Measurements from ENCODE around the gene TFR2. TPM values are rescaled to one million over a fixed set of nuclear protein-coding genes. Genes with fewer than 3 reads are reported as not detected.

The TFR2 gene
- total and polyA plus RNA-seq, 2 donors (not counting 3 experiments of a cell fraction or from before 2014, with no cell fraction given) = 0.37 to 0.60 TPM

GRCh38 chr7:100687751-100688300 is 46.5 kb upstream of the TFR2 start:
- Histone ChIP-seq H4K20me1 (replicated peaks; ENCODE audit: control insufficient read depth, extremely low read depth, insufficient read depth, low read length) (peaks cover 2% of the 10 kb centered on the region), H3K9me1 (replicated peaks; ENCODE audit: control insufficient read depth, extremely low read depth, insufficient read depth, low read length) (no peaks in the 10 kb centered on the region), H3K27me3 (ENCODE audit: control insufficient read depth in 2 of 2, insufficient read depth in 2 of 2, low read length in 2 of 2) (no peaks in the 10 kb centered on the region), H3K79me2 (ENCODE audit: control insufficient read depth, insufficient read depth, low read length) (peaks cover 39% of the 10 kb centered on the region), H3K4me3 (replicated peaks in 1 of 3; ENCODE audit: insufficient read depth in 1 of 3, low read depth in 1 of 3, low read length in 3 of 3) (no peak overlapping the region), H3K36me3 (ENCODE audit: control insufficient read depth in 2 of 2, extremely low read depth in 1 of 2, insufficient read depth in 2 of 2, low read length in 2 of 2) (peaks cover 3 to 53% of the 10 kb centered on the region in 2 experiments), H3K9me3 (replicated peaks; ENCODE audit: control insufficient read depth, insufficient read depth, low read length) (no peaks in the 10 kb centered on the region), H3K4me2 (ENCODE audit: insufficient read depth, low read length) (no peak overlapping the region), H2AFZ (ENCODE audit: low read depth, low read length) (no peak overlapping the region), H3K27ac (ENCODE audit: insufficient read depth, low read depth, low read length) (no peak overlapping the region), H3K9ac (replicated peaks; ENCODE audit: extremely low read depth, insufficient read depth, low read length) (no peak overlapping the region), H3K4me1 (ENCODE audit: control insufficient read depth, extremely low read depth, insufficient read depth, low read length) (peaks cover 11% of the 10 kb centered on the region)
- no TSS peak for BruUV-seq (replicated peaks)
- no peak for DNase-seq (ENCODE audit: low read depth, low spot score)
- TF ChIP-seq FOS (IDR thresholded peaks at IDR 0.05; ENCODE audit: borderline replicate concordance, insufficient read depth, low read length) (no peak), MAX (IDR thresholded peaks at IDR 0.05; ENCODE audit: insufficient read depth, insufficient read length) (no peak), POLR2AphosphoS5 (IDR thresholded peaks at IDR 0.05; ENCODE audit: insufficient read depth, low read depth, low read length) (no peak), JUN (IDR thresholded peaks at IDR 0.05; ENCODE audit: borderline replicate concordance, insufficient read depth, insufficient read length, low read depth) (no peak), POLR2A (IDR thresholded peaks at IDR 0.05; ENCODE audit: low read depth, low read length) (no peak)
- POLR2A ChIA-PET = no interaction called here
- CTCF ChIA-PET = no interaction called here
- intact Hi-C loops (cut with micrococcal nuclease) (no loop called here), dilution Hi-C loops (cut with MboI; ENCODE audit: extremely low pct_ligation_motif_present, low sequenced_read_pairs) (no loop called here)
- no peak for FAIRE-seq

- no peak for TF ChIP-seq GATA2 (IDR thresholded peaks at IDR 0.05; ENCODE audit: insufficient read depth, insufficient read length, low read depth, low read length)
- no peak for TF ChIP-seq EZH2 (IDR thresholded peaks at IDR 0.05; ENCODE audit: borderline replicate concordance, low read depth, low read length, severe bottlenecking)
- TF ChIP-seq MYC (IDR thresholded peaks at IDR 0.05; ENCODE audit: low read depth, low read length) = no peak
- no peak for TF ChIP-seq FOS (IDR thresholded peaks at IDR 0.05; ENCODE audit: borderline replicate concordance, insufficient read depth, low read length)
- TF ChIP-seq POLR2A (IDR thresholded peaks at IDR 0.05; ENCODE audit: low read depth, low read length) = no peak
- TF ChIP-seq, protein P1, sequence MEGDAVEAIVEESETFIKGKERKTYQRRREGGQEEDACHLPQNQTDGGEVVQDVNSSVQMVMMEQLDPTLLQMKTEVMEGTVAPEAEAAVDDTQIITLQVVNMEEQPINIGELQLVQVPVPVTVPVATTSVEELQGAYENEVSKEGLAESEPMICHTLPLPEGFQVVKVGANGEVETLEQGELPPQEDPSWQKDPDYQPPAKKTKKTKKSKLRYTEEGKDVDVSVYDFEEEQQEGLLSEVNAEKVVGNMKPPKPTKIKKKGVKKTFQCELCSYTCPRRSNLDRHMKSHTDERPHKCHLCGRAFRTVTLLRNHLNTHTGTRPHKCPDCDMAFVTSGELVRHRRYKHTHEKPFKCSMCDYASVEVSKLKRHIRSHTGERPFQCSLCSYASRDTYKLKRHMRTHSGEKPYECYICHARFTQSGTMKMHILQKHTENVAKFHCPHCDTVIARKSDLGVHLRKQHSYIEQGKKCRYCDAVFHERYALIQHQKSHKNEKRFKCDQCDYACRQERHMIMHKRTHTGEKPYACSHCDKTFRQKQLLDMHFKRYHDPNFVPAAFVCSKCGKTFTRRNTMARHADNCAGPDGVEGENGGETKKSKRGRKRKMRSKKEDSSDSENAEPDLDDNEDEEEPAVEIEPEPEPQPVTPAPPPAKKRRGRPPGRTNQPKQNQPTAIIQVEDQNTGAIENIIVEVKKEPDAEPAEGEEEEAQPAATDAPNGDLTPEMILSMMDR (IDR thresholded peaks at IDR 0.05; ENCODE audit: extremely low read depth in 1 of 2, insufficient read depth in 1 of 2, low read depth in 1 of 2, low read length in 2 of 2) = no peak
- TF ChIP-seq POLR2AphosphoS5 (IDR thresholded peaks at IDR 0.05; ENCODE audit: insufficient read depth, low read depth, low read length) = no peak
- TF ChIP-seq JUN (IDR thresholded peaks at IDR 0.05; ENCODE audit: borderline replicate concordance, insufficient read depth, insufficient read length, low read depth) = no peak
- TF ChIP-seq MAX (IDR thresholded peaks at IDR 0.05; ENCODE audit: insufficient read depth, insufficient read length) = no peak
- no peak overlapping the region for H3K4me3 ChIP-seq (replicated peaks in 1 of 3; ENCODE audit: insufficient read depth in 1 of 3, low read depth in 1 of 3, low read length in 3 of 3)
- H3K9me1 ChIP-seq (replicated peaks; ENCODE audit: control insufficient read depth, extremely low read depth, insufficient read depth, low read length) = no peaks in the 10 kb centered on the region
- FAIRE-seq = no peak
- intact Hi-C loops (cut with micrococcal nuclease) (no loop called here), dilution Hi-C loops (cut with MboI; ENCODE audit: extremely low pct_ligation_motif_present, low sequenced_read_pairs) (no loop called here)
- peaks cover 34% of the 10 kb centered on the region for H3K79me2 ChIP-seq (ENCODE audit: control insufficient read depth, insufficient read depth, low read length)
- ChIA-PET CTCF (no interaction called here), POLR2A (no interaction called here)
- H3K9ac ChIP-seq (replicated peaks; ENCODE audit: extremely low read depth, insufficient read depth, low read length) = no peak overlapping the region
- peaks cover 6% of the 10 kb centered on the region for H3K4me1 ChIP-seq (ENCODE audit: control insufficient read depth, extremely low read depth, insufficient read depth, low read length)
- H3K4me2 ChIP-seq (ENCODE audit: insufficient read depth, low read length) = no peak overlapping the region
- no peaks in the 10 kb centered on the region for H3K27me3 ChIP-seq (ENCODE audit: control insufficient read depth in 2 of 2, insufficient read depth in 2 of 2, low read length in 2 of 2)
- DNase-seq (ENCODE audit: low read depth, low spot score) = no peak
- no peak overlapping the region for H3K27ac ChIP-seq (ENCODE audit: insufficient read depth, low read depth, low read length)
- H2AFZ ChIP-seq (ENCODE audit: low read depth, low read length) = no peak overlapping the region
- H4K20me1 ChIP-seq (replicated peaks; ENCODE audit: control insufficient read depth, extremely low read depth, insufficient read depth, low read length) = peaks cover 2% of the 10 kb centered on the region
- no TSS peak for BruUV-seq (replicated peaks)
- no peaks in the 10 kb centered on the region for H3K9me3 ChIP-seq (replicated peaks; ENCODE audit: control insufficient read depth, insufficient read depth, low read length)
- peaks cover 7 to 57% of the 10 kb centered on the region in 2 experiments for H3K36me3 ChIP-seq (ENCODE audit: control insufficient read depth in 2 of 2, extremely low read depth in 1 of 2, insufficient read depth in 2 of 2, low read length in 2 of 2)
These were observed 45.9 kb upstream of the TFR2 start for GRCh38 chr7:100687261-100687660.
